ENCODE data around the gene POLDIP2. TPM values are rescaled to one million over a fixed set of nuclear protein-coding genes. Genes with fewer than 3 reads are reported as not detected.

POLDIP2 gene
- total and polyA plus RNA-seq, 9 of the 15 experiments (the other 6 are each of a cell fraction or from before 2014, with no cell fraction given) = 22.0 to 137 (median 104) TPM

GRCh38 chr17:28335201-28335958, 21.9 kb downstream of the POLDIP2 start, which contains the start of the genes IFT20 and TNFAIP1 (continued):
- TF ChIP-seq MITF (IDR thresholded peaks at IDR 0.05) = no peak
- TF ChIP-seq ELF2 (CRISPR knock-in tag; IDR thresholded peaks at IDR 0.05) = no peak
- no peak for TF ChIP-seq SAP30 (IDR thresholded peaks at IDR 0.05; ENCODE audit: borderline replicate concordance, insufficient read depth, low read depth, low read length, poor library complexity, severe bottlenecking)
- no peak for TF ChIP-seq ZNF354B (CRISPR knock-in tag; IDR thresholded peaks at IDR 0.05)
- TF ChIP-seq ZNF512 (tag; IDR thresholded peaks at IDR 0.05) = no peak
- TF ChIP-seq IRF2 (CRISPR knock-in tag; IDR thresholded peaks at IDR 0.05) = no peak
- TF ChIP-seq PTBP1 (IDR thresholded peaks at IDR 0.05; ENCODE audit: low read depth, low read length) = no peak
- TF ChIP-seq PHF8 (IDR thresholded peaks at IDR 0.05; ENCODE audit: borderline replicate concordance, low read length) = peak; percentile 73; the same call in 1 of the 2 replicates
- no peak for TF ChIP-seq NONO (IDR thresholded peaks at IDR 0.05; ENCODE audit: low read depth in 2 of 2, low read length in 1 of 2)
- no peak for TF ChIP-seq ASH1L (IDR thresholded peaks at IDR 0.05; ENCODE audit: borderline replicate concordance, low read depth, partially characterized antibody)
- peak; percentile 39 for TF ChIP-seq HNRNPLL (IDR thresholded peaks at IDR 0.05; ENCODE audit: low read depth, low read length, poor library complexity, severe bottlenecking)
- TF ChIP-seq ZNF583 (CRISPR knock-in tag; IDR thresholded peaks at IDR 0.05) = 0 out of 2 replicates have a peak, but pooled peaks have one; percentile 53
- TF ChIP-seq NFIX (CRISPR knock-in tag; IDR thresholded peaks at IDR 0.05; ENCODE audit: low read depth) = no peak; the same call in 1 of the 2 replicates
- no peak for TF ChIP-seq ETS2 (tag; IDR thresholded peaks at IDR 0.05; ENCODE audit: borderline replicate concordance, poor library complexity, severe bottlenecking)
- TF ChIP-seq ZBTB17 (CRISPR knock-in tag; IDR thresholded peaks at IDR 0.05) = peak; percentile 86
- TF ChIP-seq NRF1 (conservative IDR thresholded peaks at IDR 0.05 in 1 of 2, IDR thresholded peaks at IDR 0.05 in 1 of 2) = peak; percentile 77 to 82
- peak in 1 of 2 experiments; percentile 82; a peak in 2 of 4 replicates for TF ChIP-seq ZNF639 (CRISPR knock-in tag; conservative IDR thresholded peaks at IDR 0.05 in 1 of 2, IDR thresholded peaks at IDR 0.05 in 1 of 2)
- no peak for TF ChIP-seq CBX1 (IDR thresholded peaks at IDR 0.05; ENCODE audit: low read depth)
- TF ChIP-seq KLF16 (IDR thresholded peaks at IDR 0.05) = no peak
- no peak for TF ChIP-seq HNRNPUL1 (IDR thresholded peaks at IDR 0.05; ENCODE audit: low read length)
- 0 out of 2 replicates have a peak, but pooled peaks have one; percentile 6 for TF ChIP-seq USF1 (CRISPR knock-in tag; IDR thresholded peaks at IDR 0.05)
- peak; percentile 38; the same call in 1 of the 2 replicates for TF ChIP-seq ZNF324 (CRISPR knock-in tag; IDR thresholded peaks at IDR 0.05)
- TF ChIP-seq HLTF (IDR thresholded peaks at IDR 0.05) = no peak

All from K562 (cell line).